Embryonic facial prominence (tissue), 1 donor: ENCODE results near the gene KTN1.

Source experiments
- DNase-seq: peaks from one replicate; pipeline ENCODE4 v3.0.0-alpha.2; 2016; ENCODE audit errors: extremely low spot score

The KTN1 gene

DNA sequence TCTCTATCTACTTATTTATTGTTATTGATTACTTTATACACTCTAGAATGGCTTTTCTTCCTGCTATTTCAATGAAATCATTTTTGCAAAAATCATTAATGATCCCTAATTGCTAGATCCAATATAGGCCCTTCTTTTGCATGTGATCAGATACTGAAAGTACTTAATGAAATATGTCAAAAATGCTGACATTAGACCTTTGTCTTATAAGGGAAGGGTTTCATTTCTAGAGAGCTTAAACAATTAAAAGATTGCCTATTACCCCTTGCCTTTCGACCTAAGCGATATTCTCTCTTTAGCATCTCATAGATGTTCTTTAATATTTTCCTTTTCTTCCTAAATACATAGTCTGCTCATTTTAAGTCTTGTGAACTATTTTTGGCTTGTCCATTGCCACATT, 101.1 kb downstream of the KTN1 start:
- no peak for DNase-seq

DNA sequence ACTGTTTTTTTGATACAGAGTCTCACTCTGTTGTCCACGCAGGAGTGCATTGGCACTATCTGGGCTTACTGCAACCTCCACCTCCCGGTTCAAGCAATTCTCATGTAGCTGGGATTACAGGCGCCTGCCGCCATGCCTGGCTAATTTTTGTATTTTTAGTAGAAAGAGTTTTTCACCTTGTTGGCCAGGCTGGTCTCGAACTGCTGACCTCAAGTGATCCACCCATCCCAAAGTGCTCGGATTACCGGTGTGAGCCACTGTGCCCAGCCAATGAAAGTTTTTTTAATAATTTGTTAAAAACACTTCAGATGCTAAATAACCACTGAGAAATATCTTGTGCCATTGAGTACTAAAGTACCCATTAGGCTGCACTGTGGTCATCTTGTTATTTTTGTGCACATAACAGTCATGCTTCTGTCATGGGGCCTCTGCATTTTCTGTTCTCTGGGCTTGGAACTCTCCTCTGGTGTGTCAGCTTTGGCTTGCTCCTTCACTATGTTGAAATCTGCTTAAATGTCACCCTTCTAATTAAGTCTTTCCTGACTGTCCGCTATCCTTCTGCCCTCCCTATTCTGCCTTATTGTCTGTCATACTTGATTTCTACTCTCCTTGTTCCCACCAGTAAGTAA, 105.1 kb downstream of the KTN1 start:
- no peak for DNase-seq

DNA sequence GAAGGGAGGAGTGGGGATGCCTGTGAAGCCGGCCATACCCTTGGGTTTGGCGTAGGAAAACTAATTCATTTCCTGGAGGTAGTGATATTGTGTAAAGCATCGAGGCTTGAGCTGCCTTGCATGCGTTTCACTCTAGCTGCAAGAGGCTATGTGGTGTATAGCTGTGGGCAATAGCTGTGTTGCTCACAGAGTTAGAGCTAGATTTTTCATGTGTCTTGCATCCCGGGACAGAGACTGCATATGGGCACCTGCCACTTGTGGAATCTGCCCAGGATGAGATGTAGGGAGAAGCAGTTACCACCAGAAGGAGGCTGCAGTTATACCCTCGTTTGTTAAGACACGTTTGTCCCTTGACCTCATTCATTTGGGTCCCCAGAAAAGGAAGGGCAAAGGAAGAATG, 106.7 kb downstream of the KTN1 start:
- no peak for DNase-seq

DNA sequence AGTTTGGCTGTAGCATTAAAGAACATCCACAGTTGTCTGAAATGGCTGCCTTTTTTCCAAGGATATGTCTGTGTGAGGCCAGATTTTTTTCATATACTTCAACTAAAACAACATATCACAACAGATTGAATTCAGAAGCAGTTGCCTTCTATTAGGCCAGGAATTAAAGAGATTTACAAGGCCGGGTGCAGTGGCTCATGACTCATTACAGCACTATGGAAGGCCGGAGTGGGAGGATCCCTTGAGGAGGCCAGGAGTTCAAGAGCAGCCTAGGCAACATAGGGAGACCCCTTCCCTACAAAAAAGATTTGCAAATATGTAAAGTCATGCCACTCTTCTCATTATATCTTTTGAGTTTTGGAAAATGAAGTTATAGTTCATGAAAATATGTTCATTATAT, 108.6 kb downstream of the KTN1 start:
- DNase-seq: no peak

DNA sequence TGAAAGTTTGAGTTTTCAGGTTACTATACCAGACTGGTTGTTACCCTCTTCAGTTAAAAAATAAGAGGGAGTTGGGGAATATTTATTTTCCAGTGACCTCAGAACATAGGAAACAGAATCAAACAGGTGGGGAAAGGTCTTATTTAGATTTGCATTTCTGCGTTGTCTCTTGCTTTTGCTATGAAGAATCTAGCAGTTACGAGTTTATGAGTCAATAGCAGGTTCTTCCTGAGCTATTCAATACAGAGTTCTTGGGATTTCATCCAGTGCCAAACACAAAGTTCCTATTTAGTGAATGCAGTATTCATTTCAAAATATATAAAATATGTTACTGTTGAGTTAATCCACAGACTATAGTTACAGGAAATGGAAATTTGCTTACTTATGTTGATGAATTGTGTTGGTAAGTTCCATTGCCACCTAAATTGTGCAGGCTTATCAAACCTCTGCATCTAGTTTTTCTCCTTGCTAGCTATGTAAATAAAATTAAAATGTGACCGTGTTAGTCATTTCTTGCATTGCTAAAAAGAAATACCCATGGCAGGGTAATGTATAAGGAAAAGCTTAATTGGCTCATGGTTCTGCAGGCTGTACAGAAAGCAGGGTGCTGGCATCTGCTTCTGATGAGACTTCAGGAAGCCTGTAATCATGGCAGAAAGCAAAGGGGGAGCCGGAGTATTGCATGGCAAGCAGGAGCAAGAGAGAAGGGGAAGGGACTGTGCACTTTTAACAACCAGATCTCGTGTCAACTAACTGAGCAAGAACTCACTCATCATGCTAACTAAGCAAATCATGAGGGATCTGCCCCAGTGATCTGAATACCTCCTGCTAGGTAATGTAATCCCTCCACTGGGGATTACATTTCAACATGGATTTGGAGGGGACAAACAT, 110.2 kb downstream of the KTN1 start:
- no peak for DNase-seq

DNA sequence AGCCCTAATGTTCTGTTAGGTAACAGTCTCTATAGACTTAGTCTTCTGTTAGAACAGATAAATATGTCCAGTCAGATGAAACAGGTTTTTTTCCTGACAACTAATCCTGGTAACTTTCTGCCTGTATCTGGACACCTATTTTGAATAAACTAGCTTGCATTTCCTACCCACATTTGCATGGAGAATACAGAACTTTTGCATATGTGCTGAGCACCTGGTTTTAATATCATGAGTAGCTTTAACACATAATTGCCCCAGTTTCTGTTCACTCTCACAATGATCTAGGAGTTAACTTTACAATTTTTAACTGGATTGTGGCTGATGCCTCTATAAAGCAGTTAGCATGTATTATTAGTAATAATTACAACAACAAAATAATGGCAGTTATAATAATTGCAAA, 111.7 kb downstream of the KTN1 start:
- DNase-seq: no peak

DNA sequence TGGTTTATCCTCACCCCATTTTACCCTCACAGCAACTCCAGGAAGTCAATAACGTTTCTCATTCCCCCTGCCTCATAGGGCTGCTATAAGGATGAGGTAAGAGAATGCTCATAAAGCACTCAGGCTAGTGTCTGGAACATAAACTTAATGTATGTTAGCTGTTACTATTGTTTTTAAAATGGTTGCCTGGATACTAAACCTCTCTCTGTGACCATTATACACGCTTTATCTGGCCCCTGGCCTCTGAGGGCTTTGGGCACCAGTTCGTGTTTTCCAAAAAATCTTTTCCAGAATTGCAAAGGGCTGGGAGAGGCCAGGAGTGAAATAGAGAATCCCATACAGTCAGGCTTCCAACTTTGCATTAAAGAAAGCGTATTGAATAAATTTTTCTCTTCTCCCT, 113.9 kb downstream of the KTN1 start:
- no peak for DNase-seq

DNA sequence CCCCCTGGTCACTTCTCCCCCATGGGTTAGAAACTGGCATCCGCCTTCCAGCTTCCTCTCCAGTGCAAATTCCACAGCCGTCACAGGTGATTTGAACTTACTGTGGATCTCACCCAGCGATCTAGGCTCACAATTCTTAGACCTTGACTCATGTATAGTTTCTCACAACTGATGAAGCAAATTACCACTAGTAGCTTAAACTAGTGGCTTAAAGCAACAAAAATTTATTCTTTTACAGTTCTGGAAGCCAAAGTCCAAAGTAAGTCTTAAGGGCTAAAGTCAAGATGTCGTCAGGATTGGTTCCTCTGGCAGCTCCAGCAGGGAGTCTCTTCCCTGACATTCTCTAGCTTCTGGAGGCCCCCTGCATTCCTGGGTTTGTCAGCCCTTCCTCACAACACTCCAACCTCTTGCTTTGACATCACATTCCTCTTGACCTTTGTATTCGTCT, 117.4 kb downstream of the KTN1 start:
- no peak for DNase-seq

DNA sequence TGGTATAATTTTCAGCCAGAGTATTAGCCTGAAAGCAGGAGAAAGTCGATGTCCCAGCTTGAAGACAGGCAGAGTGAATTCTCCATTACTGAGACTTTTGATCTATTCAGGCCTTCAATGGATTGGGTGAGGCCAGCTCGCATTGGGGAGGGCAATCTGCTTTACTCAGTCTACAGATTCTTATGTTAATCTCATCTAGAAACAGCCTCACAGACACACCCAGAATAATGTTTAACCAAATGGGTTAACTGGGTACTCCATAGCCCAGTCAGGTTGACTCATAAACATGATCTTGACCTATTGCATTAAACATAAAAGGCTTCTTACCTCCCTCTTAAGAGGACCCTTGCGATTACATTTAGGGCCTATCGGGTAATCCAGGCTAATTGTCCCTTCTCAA, 118.0 kb downstream of the KTN1 start:
- no peak for DNase-seq

DNA sequence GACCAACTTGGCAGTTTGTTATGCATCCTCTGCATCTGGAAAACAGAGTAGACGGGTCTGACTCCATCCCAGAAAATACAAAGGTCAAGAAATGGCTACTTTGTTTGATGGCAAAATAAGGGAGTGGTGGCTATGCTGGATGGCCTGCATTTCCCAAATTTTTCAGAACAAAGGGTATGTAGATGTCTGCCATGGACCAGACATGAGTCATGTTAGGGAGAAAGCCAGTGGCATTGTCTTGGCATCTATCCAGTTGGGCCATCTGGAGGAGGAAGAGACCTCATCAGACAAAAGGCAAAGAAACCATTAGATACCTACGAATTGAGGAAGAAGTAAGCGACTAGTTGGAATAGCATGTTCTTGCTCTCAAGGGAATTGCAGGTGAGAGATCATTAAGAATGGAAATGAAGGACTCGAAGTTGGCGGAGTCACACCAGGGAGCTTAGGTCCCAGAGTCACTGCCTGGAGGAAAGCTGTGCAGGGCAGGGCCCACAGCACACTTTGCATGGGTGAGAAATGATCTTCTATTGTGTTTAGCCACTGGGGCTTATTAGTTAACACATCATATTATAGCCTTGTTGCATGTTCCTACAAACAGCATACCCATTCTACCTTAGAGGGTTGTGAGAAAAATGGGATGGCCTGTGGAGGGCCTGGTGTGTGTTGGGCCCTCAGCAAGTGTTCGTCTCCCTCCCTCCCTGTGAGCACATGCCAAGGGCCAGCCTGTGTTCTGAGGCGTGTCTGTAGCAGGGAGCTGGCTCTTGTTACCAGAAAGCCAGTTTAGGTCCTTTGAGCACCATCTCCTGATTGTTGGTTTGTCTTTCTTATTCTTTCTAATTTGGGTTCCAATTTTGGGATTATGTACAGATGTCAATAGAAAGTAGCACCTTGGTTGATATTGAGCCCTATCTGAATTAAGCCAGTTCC, 119.4 kb downstream of the KTN1 start:
- DNase-seq: no peak

DNA sequence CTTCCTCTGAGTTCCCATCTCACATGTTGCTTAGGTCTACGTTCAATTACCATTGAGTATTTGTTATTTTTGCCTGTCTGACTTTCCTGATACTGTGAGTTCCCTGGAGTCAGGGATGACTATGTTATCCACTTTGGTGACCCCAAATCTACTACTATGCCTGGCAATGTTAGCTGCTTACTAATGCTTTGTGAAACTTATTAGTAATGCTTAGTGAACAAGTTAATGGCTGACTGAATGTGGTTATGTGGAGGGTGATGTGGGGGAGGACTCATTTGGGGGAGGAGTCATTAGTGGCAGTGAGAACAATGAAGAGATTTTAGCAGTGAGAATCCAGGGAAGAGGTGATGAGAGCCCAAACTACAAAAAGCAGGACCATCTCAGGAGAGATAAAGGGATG, 121.6 kb downstream of the KTN1 start:
- DNase-seq: no peak

DNA sequence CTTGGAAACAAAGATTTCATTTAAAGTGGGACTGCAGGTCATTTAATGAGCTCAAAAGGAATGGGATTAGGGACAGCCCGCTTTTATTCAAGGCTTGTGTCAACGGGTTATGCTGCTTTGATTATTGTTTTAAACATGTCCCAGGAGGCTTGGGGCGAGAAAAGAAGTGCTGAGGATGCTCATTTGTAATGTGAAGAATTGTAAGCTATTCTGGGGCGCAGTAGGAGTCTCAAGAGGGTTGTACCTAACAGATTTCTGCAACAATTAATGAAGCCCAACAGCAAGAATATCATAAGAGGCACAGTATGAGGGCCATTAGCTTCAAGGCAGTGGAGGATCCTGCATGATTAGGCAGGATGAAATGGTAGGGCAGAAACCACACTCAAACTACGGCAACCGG, 122.5 kb downstream of the KTN1 start:
- DNase-seq: no peak

DNA sequence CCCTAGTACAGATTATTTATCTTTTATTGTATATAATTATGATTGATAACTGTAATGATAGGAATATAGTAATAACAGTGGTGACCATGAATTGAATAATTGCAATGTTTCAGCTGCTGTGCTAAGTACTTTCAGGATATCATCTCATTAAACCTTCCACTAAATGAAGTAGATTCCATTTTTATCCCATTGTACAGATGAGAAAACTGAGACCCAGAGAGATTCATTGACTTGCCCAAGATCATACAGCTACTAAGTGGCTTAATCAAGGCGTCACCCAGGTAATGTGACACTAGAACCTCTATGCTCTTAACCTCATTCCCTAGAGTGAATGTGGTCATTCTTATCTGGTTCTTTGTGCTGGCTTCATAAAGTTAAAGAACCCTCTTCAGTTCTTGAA, 124.6 kb downstream of the KTN1 start:
- no peak for DNase-seq

DNA sequence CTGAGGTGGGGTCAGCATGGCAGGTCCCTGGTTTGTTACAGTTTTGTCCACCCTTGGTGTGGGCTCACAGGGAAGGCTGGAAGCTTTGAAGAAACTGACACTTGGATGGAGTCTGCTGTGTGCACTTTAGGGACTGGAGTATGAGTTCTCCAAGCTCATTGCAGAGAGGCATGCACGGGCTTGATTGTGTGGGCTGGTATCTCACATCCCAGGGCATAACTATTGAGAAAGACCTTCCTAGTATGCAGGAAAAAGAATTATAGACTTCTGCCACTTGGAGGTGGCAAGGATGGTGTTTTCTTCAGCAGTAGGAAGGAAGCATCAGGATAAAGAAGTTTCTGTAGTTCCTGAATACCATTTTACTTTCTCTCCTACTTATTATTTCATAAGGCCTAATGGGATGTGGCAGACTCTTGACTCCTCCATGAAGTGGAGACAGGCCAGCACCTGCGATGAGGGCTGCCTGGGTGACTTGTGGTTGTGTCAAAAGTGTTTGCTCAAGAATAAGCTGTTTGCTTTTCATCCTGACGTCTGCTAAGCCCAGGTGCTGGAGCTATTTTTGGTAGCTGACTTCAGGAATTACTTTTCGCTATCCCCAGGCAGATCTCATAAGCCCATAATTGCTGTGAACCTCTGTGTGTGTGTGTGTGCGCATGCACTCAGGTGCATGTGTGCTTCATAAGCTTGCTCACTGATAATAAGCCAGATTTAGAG, 125.8 kb downstream of the KTN1 start:
- no peak for DNase-seq

DNA sequence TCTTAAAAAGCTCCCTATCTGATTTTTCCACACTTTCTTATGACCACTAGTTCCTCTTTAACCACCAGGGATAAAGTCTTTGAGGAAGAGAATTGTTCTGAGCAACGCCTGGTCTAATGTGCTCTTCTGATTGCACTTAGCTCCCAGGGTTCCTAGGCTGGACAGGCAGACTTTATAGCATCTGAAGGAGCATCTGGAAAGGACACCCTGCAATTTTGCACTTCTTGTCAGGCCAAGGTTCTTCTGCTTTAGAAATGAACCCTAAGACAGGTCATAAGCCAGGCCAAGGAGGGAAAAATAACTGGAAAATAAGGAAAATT, 126.3 kb downstream of the KTN1 start:
- DNase-seq: no peak

DNA sequence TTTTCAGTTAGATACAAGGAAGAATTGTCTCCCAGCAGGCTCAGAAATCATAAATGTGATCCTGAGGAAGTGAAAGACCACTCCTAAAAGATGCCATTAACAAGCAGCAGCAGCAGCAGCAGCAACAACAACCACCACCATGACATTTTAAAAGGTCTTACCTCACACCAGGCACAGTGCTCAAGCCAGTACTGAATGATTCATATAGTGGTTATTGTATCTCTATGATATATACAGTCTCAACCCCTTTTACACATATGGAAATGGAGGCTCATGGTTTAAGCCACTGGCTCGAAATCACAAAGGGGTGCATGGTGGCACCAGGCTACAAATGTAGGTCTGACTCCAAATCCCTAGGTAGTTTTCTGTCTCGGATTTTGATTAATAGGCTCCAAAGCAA, 126.9 kb downstream of the KTN1 start:
- DNase-seq: no peak

DNA sequence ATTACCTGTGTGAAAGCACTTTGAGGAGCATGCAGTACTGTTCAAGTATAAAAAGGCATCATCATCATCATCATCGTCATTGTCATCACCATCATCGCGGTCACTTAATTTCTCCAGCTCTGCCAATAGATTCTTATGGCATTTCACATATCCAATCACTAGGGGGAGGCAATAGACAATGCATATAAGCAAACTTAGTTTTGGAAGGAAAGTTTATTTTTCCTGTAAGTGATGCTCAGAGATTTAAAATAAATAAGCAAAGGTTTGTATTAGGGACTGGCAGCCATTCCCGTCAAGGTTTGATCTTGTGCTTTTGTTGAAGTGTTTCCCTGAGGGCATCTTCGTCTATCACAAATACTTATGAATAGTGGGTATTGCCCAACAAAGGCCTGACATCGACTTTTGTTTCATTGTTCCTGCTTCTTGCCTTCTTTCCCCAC, 127.4 kb downstream of the KTN1 start:
- DNase-seq: peak; percentile 68

DNA sequence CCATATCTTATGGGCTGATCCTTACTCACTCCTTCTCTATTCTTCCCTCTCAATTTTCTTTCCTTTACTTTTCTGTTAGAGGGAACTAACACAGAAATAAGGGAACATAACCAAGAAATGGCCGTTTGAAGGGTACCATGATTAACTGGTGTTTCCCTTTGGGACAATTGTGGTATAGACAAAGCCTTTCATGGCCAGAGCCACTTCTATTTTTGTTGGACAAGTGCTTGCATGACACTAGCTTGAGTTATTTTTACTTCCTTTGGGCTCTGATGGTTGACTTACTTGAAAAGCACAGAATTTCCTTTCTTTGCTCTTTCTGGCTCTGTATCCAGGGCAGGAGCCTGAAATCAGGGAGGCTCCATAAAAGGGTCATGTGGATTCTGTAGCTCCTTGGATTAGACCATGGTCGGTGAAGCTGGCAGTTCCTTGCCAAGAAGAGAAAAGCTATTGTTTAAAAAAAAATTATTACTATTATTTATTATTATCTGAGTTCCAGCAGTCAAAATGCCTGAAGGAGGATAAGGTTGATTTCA, 130.6 kb downstream of the KTN1 start:
- no peak for DNase-seq

DNA sequence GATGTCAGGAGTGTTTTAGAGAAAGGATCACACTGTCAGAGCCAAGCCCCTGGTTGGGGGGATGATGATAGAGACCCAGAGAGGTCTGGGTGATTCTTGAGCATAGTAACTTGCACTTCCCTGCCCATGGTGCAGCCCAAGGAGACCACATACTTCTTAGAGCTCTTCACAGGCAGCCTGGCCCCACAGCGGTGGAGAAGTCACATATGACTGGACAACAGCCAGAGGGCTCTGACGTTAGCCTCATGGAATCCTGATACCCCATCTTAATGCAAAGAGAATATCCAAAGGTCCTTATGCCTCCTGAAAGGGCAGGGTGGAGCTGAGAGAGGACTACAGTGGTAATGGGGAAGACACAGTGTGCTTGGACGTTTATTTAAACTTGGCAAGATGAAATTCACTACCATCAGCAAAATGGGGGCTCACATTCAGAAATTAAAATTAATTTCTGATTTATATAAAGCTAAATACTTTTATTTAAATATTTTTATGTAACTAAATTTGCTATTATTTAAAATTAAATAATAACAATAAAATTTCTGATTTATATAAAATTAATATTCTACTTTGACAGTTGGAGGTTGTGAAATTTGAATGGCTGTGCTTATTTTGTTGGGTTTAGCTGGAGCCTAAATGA, 131.3 kb downstream of the KTN1 start:
- DNase-seq: no peak

DNA sequence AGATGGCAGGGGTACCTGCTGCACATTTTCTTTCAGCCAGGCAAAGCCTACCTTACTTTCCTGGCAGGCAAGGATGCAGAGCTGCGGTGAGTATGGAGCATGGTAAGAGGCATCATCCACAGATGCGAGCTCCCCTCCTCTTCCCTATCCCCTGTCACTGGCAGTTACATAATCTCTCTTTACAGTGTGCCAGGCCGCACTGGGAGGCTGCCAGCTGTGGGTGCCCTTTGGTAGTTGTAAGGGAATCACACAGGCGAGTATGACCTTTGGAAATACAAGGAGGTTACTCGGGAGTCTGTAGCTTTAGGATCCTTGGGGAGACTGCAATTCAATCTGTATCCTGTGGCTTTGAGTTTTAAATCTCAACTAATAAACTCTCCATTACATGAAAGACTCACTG, 132.5 kb downstream of the KTN1 start:
- DNase-seq: no peak

DNA sequence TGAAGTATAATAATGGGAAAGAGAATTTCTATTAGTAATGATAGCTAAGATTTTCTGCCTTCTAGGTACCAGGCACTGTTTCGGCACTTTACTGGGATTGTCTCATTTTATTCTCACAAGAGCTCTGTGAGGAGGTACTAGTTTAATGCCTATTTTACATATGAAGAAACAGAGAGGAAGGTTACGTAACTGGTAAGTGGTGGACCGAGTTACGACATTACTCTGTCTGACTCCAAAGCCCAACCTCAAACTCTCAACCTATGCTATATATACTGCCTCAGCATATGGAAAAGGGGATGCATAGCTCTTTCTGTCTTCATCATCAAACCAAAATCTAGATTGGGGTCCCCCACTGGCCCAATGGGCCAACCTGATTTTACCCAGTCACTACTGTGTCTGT, 133.5 kb downstream of the KTN1 start:
- DNase-seq: no peak
